ENCODE results near the gene REV1.

Gene REV1

DNA sequence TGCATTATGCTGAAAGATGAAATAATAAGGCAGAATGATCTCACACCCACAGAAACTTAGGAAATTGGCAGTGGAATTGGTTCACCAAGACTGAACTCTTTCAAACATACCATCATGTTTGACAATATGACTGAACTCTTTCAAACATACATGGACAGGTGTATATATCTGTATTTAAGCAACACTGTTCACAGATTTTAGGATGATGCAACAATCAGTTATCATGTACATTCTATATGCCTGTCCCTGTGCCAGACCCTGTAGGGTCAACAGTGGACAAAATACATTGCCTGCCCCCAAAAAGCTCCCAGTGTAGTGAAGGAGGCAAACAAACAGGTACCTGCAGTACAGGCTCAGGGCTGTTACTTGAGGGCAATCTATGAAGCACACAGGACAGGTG is 2.9 kb upstream of the REV1 start:
- TF ChIP-seq ZNF70 (CRISPR knock-in tag; IDR thresholded peaks at IDR 0.05) (no peak), ISL1 (CRISPR knock-in tag; IDR thresholded peaks at IDR 0.05) (no peak), ZFP3 (CRISPR knock-in tag; IDR thresholded peaks at IDR 0.05) (no peak), ESRRG (CRISPR knock-in tag; IDR thresholded peaks at IDR 0.05) (no peak), CSDC2 (CRISPR knock-in tag; IDR thresholded peaks at IDR 0.05) (no peak), SNAI2 (CRISPR knock-in tag; IDR thresholded peaks at IDR 0.05) (no peak), TCF4 (CRISPR knock-in tag; IDR thresholded peaks at IDR 0.05; ENCODE audit: borderline replicate concordance) (no peak)
- TF ChIP-seq, protein P1, sequence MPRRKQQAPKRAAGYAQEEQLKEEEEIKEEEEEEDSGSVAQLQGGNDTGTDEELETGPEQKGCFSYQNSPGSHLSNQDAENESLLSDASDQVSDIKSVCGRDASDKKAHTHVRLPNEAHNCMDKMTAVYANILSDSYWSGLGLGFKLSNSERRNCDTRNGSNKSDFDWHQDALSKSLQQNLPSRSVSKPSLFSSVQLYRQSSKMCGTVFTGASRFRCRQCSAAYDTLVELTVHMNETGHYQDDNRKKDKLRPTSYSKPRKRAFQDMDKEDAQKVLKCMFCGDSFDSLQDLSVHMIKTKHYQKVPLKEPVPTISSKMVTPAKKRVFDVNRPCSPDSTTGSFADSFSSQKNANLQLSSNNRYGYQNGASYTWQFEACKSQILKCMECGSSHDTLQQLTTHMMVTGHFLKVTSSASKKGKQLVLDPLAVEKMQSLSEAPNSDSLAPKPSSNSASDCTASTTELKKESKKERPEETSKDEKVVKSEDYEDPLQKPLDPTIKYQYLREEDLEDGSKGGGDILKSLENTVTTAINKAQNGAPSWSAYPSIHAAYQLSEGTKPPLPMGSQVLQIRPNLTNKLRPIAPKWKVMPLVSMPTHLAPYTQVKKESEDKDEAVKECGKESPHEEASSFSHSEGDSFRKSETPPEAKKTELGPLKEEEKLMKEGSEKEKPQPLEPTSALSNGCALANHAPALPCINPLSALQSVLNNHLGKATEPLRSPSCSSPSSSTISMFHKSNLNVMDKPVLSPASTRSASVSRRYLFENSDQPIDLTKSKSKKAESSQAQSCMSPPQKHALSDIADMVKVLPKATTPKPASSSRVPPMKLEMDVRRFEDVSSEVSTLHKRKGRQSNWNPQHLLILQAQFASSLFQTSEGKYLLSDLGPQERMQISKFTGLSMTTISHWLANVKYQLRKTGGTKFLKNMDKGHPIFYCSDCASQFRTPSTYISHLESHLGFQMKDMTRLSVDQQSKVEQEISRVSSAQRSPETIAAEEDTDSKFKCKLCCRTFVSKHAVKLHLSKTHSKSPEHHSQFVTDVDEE (CRISPR knock-in tag; IDR thresholded peaks at IDR 0.05) = no peak
- TF ChIP-seq, protein P2, sequence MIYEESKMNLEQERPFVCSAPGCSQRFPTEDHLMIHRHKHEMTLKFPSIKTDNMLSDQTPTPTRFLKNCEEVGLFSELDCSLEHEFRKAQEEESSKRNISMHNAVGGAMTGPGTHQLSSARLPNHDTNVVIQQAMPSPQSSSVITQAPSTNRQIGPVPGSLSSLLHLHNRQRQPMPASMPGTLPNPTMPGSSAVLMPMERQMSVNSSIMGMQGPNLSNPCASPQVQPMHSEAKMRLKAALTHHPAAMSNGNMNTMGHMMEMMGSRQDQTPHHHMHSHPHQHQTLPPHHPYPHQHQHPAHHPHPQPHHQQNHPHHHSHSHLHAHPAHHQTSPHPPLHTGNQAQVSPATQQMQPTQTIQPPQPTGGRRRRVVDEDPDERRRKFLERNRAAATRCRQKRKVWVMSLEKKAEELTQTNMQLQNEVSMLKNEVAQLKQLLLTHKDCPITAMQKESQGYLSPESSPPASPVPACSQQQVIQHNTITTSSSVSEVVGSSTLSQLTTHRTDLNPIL (CRISPR knock-in tag; IDR thresholded peaks at IDR 0.05; ENCODE audit: low read depth) = no peak
- ATAC-seq = no peak

DNA sequence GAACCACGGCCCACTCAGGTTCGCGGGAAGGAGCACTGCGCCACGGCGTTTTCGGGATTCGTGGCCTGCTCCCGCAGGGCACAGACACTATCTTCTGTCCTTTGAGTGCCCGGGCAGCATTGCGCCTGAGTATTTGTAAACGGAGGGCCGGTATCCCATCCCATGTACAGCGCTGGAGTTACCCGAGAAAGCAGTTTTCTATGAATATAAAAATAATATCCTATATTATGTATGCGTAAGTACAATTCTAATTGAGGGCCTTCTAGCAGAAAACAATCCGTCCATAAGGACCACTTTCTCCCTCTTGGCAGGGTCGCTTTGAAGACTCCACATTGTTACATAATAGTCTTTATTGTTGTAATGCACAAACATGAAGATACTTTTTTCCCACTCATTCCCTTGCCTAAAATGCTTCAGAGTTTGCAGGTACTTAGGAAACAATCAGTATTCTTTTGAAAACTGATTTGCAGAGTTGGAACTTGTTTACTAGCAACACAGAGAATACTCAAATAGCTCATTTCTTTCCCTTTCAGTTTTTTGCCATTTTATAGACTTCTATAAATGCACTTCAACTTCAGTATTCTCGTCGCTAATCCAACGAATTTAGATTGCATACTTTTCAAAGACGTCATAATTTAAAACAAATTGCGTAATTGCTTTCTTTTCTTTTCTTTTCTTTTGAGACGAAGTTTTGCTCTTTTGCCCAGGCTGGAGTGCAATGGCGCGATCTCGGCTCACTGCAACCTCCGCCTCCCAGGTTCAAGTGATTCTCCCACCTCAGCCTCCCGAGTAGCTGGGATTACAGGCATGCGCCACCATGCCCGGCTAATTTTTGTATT is 1.0 kb upstream of the REV1 start:
- TF ChIP-seq ZC3H10 (CRISPR knock-in tag; IDR thresholded peaks at IDR 0.05) (no peak), ARNTL (CRISPR knock-in tag; IDR thresholded peaks at IDR 0.05; ENCODE audit: borderline replicate concordance, low read depth) (no peak), CSDC2 (CRISPR knock-in tag; IDR thresholded peaks at IDR 0.05) (no peak), ZNF565 (CRISPR knock-in tag; conservative IDR thresholded peaks at IDR 0.05; ENCODE audit: low read depth) (no peak), ISL1 (CRISPR knock-in tag; IDR thresholded peaks at IDR 0.05) (no peak), TOX (CRISPR knock-in tag; IDR thresholded peaks at IDR 0.05; ENCODE audit: borderline replicate concordance) (no peak), ESRRG (CRISPR knock-in tag; IDR thresholded peaks at IDR 0.05) (no peak), TCF4 (CRISPR knock-in tag; IDR thresholded peaks at IDR 0.05; ENCODE audit: borderline replicate concordance) (no peak), ZFP3 (CRISPR knock-in tag; IDR thresholded peaks at IDR 0.05) (no peak), RARB (CRISPR knock-in tag; IDR thresholded peaks at IDR 0.05) (no peak)
- TF ChIP-seq, protein P3, sequence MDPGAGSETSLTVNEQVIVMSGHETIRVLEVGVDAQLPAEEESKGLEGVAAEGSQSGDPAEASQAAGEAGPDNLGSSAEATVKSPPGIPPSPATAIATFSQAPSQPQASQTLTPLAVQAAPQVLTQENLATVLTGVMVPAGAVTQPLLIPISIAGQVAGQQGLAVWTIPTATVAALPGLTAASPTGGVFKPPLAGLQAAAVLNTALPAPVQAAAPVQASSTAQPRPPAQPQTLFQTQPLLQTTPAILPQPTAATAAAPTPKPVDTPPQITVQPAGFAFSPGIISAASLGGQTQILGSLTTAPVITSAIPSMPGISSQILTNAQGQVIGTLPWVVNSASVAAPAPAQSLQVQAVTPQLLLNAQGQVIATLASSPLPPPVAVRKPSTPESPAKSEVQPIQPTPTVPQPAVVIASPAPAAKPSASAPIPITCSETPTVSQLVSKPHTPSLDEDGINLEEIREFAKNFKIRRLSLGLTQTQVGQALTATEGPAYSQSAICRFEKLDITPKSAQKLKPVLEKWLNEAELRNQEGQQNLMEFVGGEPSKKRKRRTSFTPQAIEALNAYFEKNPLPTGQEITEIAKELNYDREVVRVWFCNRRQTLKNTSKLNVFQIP (CRISPR knock-in tag; IDR thresholded peaks at IDR 0.05; ENCODE audit: borderline replicate concordance, low read depth) = no peak
- TF ChIP-seq, protein P1 (CRISPR knock-in tag; IDR thresholded peaks at IDR 0.05) = no peak
- ATAC-seq = peak; percentile 28

DNA sequence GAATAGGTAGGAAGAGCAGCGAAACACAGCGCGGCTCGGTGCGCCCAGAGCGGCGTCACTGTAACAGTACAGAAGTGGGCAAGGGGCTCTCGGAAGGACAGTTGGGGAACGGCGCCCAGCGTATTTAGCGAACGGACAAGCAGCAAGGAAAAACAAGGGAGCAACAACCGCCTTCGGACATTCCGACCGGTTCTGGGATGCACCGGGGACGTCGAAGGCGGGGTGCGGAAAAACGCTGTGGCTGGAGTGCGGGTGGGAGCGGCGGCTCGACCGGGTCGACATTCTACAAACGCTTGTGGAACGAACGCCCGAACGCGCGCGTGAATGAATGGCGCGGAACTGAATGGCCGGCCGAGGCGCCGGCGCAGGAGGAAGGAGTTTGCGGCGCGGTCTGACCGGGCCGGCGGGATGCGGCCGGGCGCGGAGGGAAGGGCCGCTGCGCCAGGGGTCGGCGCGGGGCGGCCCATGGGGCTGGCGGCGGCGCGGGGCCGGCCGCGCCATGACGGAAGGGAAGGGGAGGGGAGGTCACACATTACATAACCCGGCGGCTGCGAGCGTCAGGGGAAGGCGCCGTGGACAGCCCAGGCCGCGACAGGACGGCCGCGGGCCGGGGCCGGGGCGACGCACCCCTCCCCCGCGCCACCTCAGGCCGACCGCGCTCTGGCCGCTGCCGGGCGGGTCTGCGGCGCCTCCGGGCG is 605 bp downstream of the REV1 start:
- peak; percentile 22 for ATAC-seq
- TF ChIP-seq, protein P4, sequence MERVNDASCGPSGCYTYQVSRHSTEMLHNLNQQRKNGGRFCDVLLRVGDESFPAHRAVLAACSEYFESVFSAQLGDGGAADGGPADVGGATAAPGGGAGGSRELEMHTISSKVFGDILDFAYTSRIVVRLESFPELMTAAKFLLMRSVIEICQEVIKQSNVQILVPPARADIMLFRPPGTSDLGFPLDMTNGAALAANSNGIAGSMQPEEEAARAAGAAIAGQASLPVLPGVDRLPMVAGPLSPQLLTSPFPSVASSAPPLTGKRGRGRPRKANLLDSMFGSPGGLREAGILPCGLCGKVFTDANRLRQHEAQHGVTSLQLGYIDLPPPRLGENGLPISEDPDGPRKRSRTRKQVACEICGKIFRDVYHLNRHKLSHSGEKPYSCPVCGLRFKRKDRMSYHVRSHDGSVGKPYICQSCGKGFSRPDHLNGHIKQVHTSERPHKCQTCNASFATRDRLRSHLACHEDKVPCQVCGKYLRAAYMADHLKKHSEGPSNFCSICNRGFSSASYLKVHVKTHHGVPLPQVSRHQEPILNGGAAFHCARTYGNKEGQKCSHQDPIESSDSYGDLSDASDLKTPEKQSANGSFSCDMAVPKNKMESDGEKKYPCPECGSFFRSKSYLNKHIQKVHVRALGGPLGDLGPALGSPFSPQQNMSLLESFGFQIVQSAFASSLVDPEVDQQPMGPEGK (CRISPR knock-in tag; IDR thresholded peaks at IDR 0.05; ENCODE audit: borderline replicate concordance) = no peak
- no peak for TF ChIP-seq TCF4 (CRISPR knock-in tag; IDR thresholded peaks at IDR 0.05; ENCODE audit: borderline replicate concordance)
